HG02885 (cell line): ENCODE data around the gene MMD.
"Not testable (repeated sequence)": the region's sequence is repeated elsewhere in the genome, so short reads cannot be mapped to it uniquely, and the experiment has no call there.

Source experiments
- ATAC-seq: cut with Tn5 transposase; IDR thresholded peaks from one replicate; pipeline ENCODE4 v1.9.1; 2021; ENCODE audit warnings: mild to moderate bottlenecking; ENCODE audit not compliant: unreplicated experiment, poor library complexity

The MMD gene

GRCh38 chr17:55402374-55402773, 19.3 kb downstream of the MMD start:
- no peak for ATAC-seq

DNA sequence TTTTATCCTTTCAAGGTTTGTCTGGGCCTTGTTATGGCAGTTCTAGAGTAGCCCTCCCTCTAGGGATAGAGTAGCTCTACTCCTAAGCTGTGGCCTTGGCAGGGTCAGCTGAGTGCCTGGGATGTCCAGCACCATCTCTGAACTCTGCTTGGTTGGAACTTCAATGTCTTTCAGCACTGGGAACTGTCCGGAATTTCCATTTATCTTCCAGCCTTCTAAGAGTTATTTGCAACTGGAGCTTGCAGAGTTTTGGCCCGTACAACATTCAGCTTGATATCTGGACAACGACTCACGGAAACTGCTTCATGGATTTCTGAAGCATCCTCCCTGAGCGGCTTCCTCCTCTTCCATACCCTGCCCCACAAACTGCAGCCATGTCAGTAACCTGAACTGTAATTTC, 22.9 kb downstream of the MMD start:
- no peak for ATAC-seq

DNA sequence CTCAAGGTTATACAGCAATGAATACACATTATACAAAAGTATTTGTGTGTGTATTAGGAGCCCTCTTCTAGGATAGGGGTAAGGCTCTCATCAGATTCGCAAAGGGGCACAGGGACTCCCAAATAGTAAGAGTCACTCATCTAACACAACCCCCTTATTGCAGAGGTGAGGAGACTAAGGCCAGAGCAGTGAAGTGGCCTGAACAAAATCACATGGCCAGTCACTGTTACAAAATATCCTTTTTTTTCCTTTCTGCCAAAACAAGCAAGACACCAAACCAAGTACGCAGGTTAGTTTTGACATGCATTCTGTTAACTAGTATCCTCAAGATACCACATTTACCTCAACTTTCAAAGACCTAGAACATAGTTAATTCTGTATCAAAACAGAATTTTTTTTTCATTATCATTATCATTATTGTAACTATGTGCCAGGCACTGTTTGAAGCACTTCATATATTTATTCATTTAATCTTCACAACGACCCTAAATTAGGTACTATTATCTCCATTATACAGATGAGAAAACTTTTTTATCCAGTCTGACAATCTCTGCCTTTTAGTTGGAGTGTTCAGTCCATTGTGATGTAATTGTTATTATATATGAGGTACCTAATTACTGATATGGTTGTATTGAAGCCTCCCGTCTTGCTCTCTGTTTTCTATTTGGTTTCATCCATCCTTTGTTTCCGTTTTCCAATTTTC, 25.7 kb downstream of the MMD start:
- ATAC-seq = no peak

- ATAC-seq = no peak
Observed at GRCh38 chr17:55394357-55395021, 27.1 kb downstream of the MMD start.

DNA sequence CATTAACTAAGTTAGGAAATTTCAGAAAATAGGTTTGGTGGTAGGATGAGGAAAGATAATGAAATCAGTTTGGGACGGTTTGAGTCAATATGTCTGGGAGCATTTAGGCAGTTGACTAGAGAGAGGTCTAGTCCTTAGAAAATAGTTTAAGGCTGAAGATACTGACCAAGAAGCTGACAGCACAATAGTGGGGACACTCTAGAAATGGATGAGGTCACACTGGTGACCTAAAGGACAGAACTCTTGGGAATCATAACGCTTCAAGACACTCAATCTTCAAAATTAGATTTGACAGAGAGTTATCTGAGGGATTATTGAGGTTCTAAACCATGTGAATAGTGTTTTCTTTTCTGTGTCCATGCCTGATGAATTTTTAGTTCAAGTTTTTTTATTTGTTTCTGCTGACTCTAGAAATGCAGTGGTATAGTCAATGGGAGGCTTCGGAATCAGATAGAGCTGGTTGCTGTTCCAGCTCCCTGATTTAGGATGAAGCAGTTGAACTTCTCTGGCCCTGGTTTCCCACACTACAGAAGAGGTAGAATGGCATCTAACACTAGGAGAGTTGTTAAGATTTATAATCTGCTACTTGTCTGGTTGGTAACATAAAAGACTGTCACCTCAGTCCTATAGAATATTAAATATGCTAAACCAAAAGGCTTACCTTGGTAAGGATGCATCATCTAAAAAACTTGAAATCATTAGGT, 29.7 kb downstream of the MMD start:
- ATAC-seq = no peak

DNA sequence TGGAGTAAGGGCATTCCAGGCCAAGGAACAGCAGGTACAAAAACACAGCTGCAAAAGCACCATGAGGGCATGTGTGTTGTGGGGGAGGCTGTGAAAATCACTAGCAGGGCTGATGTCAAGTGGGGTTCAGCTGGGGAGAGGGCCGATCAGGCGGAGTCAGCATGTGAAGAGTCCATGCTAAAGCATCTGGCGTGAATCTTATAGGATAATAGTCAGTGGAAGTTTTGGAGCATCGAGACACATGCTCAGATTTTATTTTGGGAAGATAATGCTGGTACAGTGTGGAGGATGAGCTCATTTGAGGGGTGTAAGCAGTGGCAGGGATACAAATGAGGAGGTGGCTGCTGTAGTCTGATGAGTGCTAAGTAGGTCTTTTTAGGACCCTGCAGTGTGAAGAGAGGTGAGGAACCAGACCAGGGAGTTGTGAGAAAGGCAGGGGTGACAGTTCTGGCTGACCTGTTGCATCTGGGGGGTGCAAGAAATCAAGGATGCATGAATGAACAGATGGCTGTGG, 30.3 kb downstream of the MMD start:
- no peak for ATAC-seq

DNA sequence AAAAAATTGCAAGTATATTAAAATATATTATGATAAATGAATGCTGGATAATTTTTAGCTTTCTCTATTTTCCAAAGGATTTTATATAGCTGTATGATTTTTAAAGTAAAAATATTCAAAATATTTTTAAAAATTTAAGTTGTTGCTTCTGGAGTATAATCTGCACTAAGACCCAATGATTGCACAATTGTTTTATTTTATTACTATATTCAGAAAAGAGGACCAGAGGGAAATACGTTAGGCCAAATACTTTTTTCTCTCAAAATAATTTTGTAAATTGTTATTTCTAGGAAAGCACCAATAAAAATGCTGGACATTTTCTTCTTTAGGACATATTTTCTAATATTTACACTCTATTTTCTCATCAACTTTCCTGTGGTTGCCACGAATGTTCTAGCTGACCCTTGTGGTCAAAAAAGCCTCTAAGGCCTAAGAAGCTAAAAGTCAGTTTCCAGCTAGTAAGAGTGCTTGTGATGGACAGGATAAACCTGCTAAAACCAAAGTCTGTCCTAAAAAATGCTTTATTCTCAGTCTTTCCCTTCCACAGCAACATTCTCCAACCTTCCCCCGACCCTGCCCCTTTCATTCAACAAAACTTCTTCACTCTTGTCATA, 31.2 kb downstream of the MMD start:
- ATAC-seq = no peak

GRCh38 chr17:55389715-55390114, 31.9 kb downstream of the MMD start:
- not testable (repeated sequence) for ATAC-seq

- no peak for ATAC-seq
Observed at GRCh38 chr17:55388842-55389241, 32.8 kb downstream of the MMD start.

DNA sequence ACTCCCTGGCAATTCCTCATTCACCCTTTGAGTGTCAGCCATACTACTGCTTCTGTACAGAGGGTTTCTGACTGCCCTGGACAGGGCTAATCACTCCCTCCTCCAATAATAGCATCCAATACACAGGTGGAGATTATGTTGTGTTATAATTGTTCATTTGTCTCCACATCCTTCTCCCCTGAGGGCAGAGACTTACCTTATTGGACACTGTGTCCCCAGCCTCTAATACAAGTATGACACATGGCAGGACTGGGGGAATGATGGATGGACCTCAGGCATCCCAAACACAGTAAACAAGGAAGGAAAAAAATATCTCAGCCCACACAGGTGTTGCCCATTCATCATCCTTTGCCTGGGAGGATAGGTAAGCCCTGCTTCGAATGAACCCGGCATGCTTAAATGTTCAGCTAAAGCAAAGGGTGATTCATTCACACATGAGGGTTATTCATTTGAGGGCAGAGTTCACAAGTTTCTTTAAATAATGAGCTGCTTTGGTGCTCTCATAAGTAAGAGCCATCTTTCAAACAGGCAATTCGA, 34.8 kb downstream of the MMD start:
- ATAC-seq = no peak

DNA sequence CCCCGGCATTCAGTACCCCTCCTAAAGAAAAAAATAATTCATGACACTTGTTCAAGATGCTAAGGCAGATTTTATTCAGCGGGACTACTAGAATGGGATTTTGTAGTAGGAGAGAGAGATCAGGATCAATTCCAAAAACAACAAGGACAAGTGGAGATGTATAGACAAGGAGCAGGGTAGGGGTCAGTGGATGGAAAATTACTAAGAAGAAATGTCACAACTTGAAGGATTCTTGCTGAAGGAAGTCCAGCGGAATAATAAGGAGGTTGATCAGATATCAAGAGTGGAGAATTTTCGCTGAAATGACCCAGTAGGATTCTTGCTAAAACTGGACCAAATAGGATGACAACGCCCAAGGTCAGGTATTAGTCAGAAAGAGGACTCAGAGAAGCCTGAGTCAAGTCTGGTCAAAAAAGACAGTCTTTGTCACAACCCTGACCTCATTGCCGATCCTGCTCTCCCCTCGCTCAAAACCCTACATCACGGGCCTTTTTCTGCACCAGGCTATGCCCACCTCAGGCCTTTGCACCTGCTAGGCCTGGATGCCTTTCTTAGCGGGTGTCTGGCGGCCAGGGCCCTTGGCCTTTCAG, 36.9 kb downstream of the MMD start:
- ATAC-seq = no peak

DNA sequence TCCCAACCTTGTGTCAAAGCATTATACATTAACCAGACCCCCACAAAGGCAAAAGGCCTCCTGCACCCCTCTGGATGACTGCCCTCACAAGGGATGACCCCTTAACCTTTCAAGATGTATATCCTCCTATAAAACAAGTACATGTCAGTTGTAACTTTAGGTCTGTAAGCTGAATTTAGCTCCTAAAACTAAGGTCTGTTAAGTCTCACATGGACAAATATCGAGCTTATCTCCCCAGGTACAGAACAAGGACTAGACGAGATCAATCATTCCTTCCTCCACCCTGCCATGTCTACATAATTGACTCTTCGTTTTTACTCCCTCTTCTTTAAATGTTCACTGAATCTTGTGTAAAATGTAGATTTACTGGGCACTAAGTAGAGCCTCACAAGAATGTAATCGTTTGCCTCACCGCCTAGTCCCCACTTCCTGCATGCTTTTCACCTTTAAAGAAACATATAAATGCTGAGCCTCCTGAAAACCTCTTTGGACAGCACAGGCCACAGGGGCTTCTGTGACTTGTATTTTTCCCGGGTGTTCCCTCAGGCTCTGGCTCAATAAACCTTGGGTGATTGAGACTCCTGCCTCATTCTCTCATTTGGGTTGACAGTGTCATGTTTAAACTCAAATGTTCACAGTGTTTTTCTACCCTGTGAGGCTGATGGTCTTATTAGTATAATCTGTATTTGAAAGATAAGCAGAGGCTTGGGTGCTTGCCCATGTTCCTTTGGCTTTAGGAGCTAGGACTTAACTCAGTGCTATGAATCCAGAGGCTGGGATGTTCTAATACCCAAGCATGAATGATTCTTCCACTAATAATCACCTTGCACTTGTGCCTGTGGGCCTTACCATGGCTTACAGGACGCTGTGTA, 37.6 kb downstream of the MMD start:
- no peak for ATAC-seq

GRCh38 chr17:55381017-55381770, 40.4 kb downstream of the MMD start:
- ATAC-seq = no peak

GRCh38 chr17:55377671-55378275, 43.9 kb downstream of the MMD start:
- ATAC-seq = no peak

- ATAC-seq = no peak
Observed at GRCh38 chr17:55368706-55369105, 52.9 kb downstream of the MMD start.

- ATAC-seq = no peak
Observed at GRCh38 chr17:55366020-55366481, 55.6 kb downstream of the MMD start.

- no peak for ATAC-seq
Observed at GRCh38 chr17:55363033-55363432, 58.6 kb downstream of the MMD start.

DNA sequence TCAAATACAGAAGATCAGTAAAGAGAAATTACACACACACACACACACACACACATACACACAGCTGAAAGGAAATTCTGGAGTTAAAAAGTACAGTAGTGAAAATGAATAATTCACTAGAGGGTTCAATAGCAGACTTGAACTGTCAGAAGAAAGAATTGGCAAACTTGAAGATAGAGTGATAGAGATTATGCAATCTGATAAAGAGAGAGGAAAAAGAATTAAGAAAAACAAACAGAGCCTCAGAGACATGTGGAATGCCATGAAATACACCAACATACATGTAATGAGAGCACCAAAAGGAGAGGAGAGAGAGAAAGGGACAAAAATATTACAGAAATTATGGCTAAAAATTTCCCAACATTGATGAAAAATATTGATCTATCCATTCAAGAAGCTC, 60.7 kb downstream of the MMD start:
- ATAC-seq = no peak
